ENCODE results near the gene DUS1L.
A peak's percentile ranks its signal among the peaks of the same experiment; 100 is the strongest.

DUS1L gene

DNA sequence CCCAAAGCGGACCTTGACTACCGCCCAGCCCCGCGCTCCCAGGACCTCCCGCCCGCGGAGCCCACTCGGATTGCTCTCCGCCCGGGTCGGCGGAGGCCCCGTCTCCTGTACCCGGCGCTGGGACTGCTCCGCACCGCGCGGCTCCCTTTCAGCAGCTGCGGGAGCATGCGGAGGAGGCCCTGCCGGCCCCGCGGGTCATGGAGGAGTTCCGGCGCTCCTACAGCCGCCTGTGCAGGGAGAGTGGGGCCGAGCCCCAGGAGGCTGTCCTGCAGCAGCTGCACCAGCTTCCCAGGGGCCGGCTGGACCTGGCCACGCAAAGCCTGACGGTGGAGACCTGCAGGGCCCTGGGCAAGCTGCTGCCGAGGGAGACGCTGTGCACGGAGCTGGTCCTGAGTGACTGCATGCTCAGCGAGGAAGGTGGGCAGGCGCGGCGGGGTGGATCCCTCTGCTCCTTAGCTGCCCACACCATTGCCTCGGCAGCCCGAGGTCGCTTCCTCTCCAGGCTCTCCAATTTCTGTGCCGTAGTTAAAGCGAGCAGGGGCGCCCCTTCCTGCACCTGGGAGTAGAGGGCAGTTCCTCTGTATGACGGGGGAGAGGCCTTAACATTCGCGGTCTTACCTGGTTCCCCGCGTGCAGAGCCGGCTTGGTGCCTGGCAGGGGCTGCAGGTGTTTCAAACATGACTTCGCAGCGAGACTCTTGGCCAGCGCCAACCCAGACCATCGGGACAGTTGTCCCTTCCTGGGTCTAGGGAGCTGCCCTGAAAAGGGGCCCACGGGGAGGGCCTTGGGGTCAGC, 42.0 kb downstream of the DUS1L start:
- TF ChIP-seq POLR2A (IDR thresholded peaks at IDR 0.05; ENCODE audit: low read depth, low read length): no peak
- FAIRE-seq: no peak
- DNase-seq (ENCODE audit: insufficient read length, low spot score): peak; percentile 57

DNA sequence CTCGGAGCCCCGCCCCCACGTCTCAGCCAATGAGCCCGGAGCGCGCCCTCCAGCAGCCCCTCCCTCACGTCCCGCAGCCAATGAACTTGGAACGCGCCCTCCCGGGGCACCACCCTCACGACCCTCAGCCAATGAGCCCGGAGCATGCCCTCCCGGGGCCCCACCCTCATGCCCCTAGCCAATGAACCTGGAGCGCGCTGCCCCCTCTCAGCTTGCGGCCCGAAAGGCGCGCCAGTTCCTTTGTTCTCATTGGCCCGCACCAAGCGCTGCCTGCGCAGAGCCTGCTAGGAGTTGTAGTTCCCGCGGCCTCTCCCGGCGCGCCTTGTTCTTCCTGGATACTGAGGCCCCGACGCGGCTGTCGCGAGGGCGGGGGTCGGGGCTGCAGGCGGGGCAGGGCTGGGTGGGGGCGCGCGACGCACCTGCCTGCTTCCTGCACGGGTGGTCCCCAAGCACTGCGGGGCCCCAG, 42.6 kb downstream of the DUS1L start, which contains the start of gene LRRC45:
Gene LRRC45, plus strand, starts transcription at position 325 of the 466 bp plus-strand sequence. CDS start 339 bp downstream, outside the sequence.
- FAIRE-seq (no peak), DNase-seq (ENCODE audit: insufficient read length, low spot score) (peak; percentile 98)
- TF ChIP-seq POLR2A (IDR thresholded peaks at IDR 0.05; ENCODE audit: low read depth, low read length): no peak

DNA sequence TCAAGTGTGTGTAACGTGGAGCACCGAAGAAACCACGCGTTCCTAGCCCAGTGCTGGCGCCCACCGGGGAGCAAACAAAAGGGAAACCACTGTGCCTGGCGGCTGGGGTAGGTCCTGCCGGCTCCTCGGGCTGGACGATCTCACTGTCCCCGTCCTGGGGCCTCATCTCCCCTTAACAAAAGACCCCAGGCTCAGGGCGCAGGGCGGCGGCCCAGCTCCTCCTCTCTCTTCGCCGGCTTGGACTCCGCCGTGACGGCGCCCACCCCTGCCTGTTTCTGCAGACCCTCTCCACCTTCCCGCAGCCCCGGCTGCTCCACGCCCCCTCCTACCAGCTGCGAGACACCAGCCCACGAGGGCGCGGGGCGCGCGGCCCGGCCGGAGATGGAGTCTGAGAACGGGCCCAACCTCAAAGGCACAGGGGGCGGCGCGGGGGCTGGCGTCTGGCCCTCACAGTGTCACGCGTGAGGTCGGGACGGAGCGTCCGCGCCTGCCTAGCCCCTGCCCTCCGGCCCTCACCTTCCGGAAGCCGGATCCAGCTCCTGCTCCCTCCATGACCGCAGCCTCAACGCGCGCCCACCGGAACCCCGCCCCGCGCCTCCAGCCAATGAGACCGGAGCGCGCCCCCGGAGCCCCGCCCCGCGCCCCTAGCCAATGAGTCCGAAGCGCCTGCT, 43.2 kb downstream of the DUS1L start, which contains the start of gene CENPX:
Gene CENPX, minus strand, starts transcription at position 569 of the 671 bp plus-strand sequence. Its CDS starts 17 bp downstream, at position 552.
- FAIRE-seq: no peak
- no peak for DNase-seq (ENCODE audit: insufficient read length, low spot score)
- TF ChIP-seq POLR2A (IDR thresholded peaks at IDR 0.05; ENCODE audit: low read depth, low read length): peak; percentile 88

DNA sequence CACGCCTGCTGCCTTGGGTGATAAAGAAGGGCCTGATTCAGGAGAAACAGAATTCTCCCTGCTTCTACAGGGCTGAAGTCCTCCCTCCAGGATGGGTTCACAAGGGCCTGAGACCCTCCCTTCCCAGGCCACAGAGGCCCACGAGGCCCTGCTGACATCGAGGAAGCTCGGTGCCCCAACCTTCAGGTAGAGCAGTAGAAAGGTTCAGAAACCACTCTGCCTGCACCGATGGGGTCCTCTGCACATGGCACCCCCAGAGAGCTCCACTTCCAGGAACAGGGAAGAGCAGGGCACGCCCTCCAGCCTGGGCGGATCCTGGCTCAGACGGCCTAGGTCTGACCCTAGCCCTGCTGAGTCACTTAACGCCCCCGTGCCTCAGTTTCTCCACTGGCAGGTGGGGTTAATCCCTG, 43.7 kb downstream of the DUS1L start:
- no peak for TF ChIP-seq POLR2A (IDR thresholded peaks at IDR 0.05; ENCODE audit: low read depth, low read length)
- FAIRE-seq (no peak), DNase-seq (ENCODE audit: insufficient read length, low spot score) (no peak)

DNA sequence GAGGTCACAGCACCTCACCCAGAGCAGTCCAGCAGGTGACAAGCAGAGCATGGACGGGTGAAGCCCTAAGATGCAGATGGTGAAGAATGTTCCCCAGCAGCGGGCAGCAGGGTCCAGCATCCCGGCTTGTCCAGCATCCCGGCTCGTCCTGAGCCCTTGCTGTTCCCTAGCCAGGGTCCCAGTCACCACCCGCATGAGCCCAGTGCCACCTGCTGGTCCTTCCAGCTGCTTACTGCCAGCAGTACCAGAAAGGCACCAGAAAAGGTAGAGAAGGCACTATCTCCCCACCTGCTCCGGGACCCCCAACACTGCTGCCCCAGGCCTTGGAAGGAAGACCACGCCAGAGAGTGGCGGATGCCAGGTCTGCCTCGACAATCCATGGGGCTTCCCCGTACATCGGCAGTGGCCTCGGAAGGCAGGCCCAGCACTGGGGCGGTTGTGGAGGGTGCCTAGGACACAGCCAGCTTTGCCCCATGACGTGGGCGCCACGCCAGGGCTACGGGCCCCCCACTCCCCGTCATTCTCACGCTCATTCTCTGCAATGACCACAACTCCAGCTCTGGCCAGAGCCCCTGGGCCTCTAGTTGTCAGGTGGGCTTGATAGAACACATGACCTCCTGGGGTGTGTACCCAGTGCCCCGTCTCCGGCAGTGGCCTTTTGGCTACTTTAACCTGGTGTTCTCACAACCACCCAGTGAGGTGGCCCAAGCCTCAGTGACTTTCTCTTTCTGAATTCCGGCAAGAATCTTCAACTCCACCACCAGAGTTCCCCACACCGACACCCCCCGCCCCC, 44.3 kb downstream of the DUS1L start:
- FAIRE-seq (no peak), DNase-seq (ENCODE audit: insufficient read length, low spot score) (peak; percentile 79)
- TF ChIP-seq POLR2A (IDR thresholded peaks at IDR 0.05; ENCODE audit: low read depth, low read length): no peak

DNA sequence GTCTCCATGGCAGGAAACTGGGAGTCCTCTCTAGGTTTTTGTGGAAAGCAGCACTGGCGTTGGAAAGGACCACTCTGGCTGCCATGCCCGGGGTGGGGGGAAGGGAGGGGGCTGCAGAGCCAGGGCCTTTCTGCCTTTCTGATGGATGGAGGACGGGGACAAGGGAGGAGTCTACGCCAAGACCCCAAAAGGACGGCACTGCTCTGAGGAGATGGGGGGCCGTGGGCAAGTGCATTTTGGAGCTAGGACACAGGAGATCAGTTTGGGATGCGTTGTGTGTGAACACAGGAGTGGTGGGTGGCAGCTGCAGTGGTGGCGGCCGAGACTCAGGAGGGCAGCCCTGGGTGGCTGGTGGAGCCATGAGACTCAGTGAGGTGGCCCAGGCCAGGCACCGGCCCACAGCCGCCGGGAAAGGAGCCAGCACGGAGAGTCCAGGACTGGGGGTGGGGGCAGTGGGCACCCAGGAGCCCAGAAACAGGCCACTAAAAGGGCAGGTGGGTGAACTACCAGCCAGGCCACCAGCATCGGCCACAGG, 45.0 kb downstream of the DUS1L start:
- FAIRE-seq: no peak
- no peak for DNase-seq (ENCODE audit: insufficient read length, low spot score)
- no peak for TF ChIP-seq POLR2A (IDR thresholded peaks at IDR 0.05; ENCODE audit: low read depth, low read length)

DNA sequence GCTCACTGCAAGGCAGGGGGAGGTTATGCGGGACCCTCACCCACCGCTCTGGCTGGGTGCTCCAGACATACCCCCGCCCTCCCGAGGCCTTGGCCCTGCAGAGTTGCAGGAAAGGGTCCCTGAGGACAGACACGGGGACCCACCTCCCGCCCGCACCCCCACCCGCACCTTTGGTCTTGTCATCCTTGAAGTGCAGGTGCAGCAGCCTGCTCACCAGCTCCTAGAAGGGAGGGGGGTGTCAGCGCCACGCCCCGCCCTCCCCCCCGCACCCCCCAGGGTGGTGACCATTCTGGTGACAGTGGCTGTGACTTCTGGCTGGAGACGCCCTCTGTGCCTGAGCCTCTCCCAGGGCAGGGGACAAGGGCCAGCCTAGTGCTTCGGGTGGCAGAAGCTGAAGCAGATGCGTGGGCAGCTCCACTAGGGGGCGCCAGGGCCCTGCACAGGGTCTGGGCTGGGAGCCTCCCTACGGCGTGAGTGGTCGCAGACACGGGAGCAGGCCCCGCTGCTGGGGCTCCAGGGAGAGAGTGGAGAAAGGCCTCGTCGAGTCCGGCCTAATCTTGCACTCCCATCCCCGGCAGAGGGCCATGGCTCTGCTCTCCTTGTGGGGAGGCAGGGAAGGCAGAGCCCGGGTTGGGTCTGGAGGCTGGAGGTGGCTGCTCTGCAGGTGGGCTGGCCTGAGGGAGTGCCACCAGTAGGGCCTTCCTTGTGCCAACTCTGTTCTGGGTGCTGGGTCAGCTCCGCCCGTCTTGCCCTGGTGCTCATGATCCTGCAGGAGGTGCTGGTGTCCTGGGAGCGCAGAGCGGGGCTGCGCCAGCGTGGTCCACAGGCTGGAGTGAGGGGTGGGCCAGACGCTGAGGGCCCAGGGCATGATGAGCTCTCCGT, 45.7 kb downstream of the DUS1L start:
- TF ChIP-seq POLR2A (IDR thresholded peaks at IDR 0.05; ENCODE audit: low read depth, low read length): no peak
- peak; percentile 69 for DNase-seq (ENCODE audit: insufficient read length, low spot score)
- no peak for FAIRE-seq

DNA sequence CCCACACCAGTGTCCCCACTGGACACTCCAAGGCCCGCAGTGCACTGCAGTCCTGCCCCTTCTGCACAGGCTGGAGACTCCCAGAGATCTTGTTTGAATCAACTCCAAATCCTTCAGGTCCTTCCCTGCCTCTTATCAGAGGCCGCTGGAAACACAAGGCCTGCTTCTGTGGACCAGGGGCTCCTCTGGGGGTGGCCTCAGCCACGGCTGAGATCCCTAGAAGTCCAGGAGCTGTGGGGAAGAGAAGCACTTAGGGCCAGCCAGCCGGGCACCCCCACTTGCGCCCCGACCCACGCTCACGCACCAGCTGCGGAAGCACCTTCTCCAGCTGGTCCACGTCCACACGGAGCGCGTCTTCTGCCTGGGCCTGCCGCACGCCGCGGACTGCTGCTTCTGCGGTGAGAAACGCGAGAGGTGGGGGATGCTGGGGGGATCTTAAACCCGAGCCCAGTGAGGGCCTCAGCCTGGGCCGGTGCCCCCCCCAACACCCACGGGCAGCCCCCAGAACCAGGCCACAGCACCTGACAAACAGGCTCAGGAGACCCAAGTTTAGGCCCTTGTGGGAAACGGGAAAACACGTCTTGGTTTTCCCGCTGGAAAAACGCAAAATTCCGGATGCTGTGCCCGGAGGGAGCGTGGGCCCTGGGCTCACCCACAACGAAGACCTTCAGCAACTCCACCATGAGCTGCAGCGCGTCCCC, 46.5 kb downstream of the DUS1L start:
- TF ChIP-seq POLR2A (IDR thresholded peaks at IDR 0.05; ENCODE audit: low read depth, low read length): no peak
- FAIRE-seq (no peak), DNase-seq (ENCODE audit: insufficient read length, low spot score) (no peak)

DNA sequence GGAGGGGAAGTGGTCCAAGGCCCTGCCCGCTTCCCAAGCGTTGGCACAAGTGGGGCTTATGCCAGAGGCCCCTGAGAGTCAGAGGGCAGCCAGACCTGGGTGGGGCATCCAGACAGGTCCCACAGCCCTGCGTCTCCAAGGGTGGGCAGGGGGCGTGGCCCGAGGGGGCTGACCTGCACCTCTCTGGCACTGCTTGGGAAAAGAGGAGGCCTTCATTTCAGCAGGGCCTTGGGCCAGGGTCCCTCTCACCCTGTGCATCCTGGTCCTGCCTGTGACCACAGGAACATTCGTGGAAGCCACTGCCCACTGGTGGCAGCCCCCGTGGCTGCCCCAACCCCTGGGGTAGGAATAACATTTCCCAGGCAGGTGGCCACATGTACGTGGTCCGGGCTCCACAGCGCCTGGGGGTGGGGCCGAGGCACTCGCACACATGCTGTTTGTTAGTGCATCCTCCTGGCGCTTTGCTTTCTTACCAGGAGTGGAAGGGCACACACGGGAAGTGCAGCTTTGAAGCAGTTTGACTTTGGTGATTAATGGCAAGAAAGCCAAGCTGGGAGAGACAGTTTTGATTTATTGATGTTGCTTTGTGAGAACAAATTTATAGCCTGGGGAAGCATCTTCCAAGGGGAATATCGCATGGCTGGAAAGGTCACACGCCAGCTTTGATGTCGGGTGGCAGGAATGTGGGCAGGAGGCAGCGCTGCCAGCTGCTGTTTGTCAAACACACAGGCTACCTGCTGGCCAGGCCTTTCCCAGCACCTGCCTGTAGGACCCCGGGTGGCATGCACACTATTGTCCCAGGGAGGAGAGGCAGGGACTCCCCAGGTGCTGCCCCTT, 47.2 kb downstream of the DUS1L start:
- DNase-seq (ENCODE audit: insufficient read length, low spot score) (no peak), FAIRE-seq (no peak)
- TF ChIP-seq POLR2A (IDR thresholded peaks at IDR 0.05; ENCODE audit: low read depth, low read length): no peak

DNA sequence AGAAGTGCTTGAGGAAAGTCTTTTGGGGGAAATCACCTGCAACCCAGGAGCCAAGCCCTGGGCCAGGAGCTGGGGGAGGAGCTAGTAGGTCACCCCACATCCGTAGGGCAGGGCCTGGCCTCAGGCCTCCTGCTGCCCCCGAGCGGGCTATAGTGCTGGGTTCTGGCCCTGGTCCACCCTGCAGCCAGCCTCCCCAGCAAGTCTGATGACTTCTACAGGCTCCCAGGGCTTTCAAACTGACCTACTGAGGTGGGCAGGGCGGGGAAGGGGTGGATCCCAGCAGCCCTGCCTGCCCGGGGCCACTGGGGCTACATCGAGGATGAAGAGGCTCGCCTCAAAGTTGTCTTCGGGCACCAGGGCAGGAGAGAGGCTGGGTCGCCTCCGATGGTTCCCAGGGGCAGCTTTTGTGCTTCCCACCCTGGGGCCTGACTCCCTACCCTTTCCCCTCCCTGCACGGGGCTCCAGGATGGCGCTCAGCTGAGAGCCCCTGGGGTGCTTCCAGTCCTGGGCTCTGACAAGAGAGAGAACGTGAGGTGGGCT, 47.9 kb downstream of the DUS1L start:
- no peak for TF ChIP-seq POLR2A (IDR thresholded peaks at IDR 0.05; ENCODE audit: low read depth, low read length)
- DNase-seq (ENCODE audit: insufficient read length, low spot score) (no peak), FAIRE-seq (no peak)

DNA sequence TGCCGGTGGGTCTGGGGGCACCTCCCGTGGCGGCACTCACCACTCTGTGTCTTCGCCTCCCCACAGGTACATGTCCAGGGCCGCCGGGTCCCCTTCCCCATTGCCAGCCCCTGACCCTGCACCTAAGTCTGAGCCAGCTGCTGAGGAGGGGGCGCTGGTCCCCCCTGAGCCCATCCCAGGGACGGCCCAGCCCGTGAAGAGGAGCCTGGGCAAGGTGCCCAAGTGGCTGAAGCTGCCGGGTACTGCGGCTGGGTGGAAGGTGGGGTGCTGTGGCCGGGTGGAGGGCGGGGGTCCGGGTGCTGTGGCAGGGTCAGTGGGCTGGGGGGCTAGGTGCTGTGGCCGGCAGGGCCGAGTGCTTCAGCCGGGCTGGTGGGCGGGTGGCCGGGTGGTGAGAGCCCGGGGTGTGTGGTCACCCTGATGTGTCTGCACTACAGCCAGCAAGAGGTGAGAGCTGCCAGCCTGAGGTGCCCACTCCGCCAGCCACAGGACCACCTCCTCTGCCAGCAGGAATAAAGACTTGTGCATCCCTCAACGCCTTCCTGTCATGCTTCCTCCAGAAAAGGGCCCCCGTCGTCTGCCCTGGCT, 48.6 kb downstream of the DUS1L start:
- no peak for FAIRE-seq
- DNase-seq (ENCODE audit: insufficient read length, low spot score): no peak
- TF ChIP-seq POLR2A (IDR thresholded peaks at IDR 0.05; ENCODE audit: low read depth, low read length): no peak
